Fibroblast of lung (primary cell): ENCODE data around the gene KCNK10. TPM values are rescaled to one million over a fixed set of nuclear protein-coding genes. Genes with fewer than 3 reads are reported as not detected.

ENCODE experiments used
- DNase-seq, 2 donors: peaks; one replicate each; pipeline versions ENCODE4 v3.0.0 to v3.0.0-alpha.2; 2010; ENCODE audit warnings: low read depth in 2 of 2
- H2AFZ ChIP-seq: 2 replicates; pipeline ENCODE4 v1.5.1; 2012; ENCODE audit warnings: low read length, control low read depth, inconsistent platforms
- H3K27ac ChIP-seq: 2 replicates; pipeline ENCODE4 v1.5.1; 2011; ENCODE audit warnings: low read length, control low read depth; ENCODE audit not compliant: insufficient read depth
- H3K27me3 ChIP-seq: 2 replicates; pipeline ENCODE4 v1.5.1; 2011; ENCODE audit warnings: mild to moderate bottlenecking, low read length; ENCODE audit not compliant: control insufficient read depth, insufficient read depth
- H3K36me3 ChIP-seq: 2 replicates; pipeline ENCODE4 v1.5.1; 2011; ENCODE audit warnings: low read length; ENCODE audit not compliant: control insufficient read depth, insufficient read depth
- H3K4me1 ChIP-seq: 2 replicates; pipeline ENCODE4 v1.5.1; 2011; ENCODE audit warnings: low read length; ENCODE audit not compliant: control insufficient read depth, insufficient read depth; ENCODE audit errors: extremely low read depth
- H3K4me2 ChIP-seq: 2 replicates; pipeline ENCODE4 v1.5.1; 2011; ENCODE audit warnings: low read length, control low read depth; ENCODE audit not compliant: insufficient read depth; ENCODE audit errors: extremely low read depth
- H3K4me3 ChIP-seq, 4 experiments: fragments of 200-600 bp in 1 of 4; sonication (generic) in 1 of 4; replicated peaks in 1 of 4; 2 replicates each; pipeline ENCODE4 v1.5.1; 2011 to 2016; ENCODE audit warnings: low read length in 4 of 4, low read depth in 3 of 4, mild to moderate bottlenecking in 3 of 4, control low read depth in 2 of 4, inconsistent platforms in 1 of 4, mixed read lengths in 1 of 4; ENCODE audit not compliant: insufficient read depth in 1 of 4; ENCODE audit errors: control extremely low read depth in 1 of 4
- H3K79me2 ChIP-seq: 2 replicates; pipeline ENCODE4 v1.5.1; 2012; ENCODE audit warnings: mild to moderate bottlenecking, low read length, inconsistent platforms; ENCODE audit not compliant: control insufficient read depth, insufficient read depth
- H3K9ac ChIP-seq: 2 replicates; pipeline ENCODE4 v1.5.1; 2011; ENCODE audit warnings: mild to moderate bottlenecking, low read length, control low read depth; ENCODE audit not compliant: insufficient read depth
- H3K9me3 ChIP-seq: 2 replicates; pipeline ENCODE4 v1.5.1; 2012; ENCODE audit warnings: low read depth, low read length; ENCODE audit not compliant: control insufficient read depth, insufficient read depth
- H4K20me1 ChIP-seq: 2 replicates; pipeline ENCODE4 v1.5.1; 2011; ENCODE audit warnings: low read length; ENCODE audit not compliant: control insufficient read depth, insufficient read depth; ENCODE audit errors: extremely low read depth
- CTCF ChIP-seq, 2 donors: IDR thresholded peaks in 1 of 2; conservative IDR thresholded peaks in 1 of 2; 1 replicate in 1 of 2; 2 replicates in 1 of 2; pipeline ENCODE4 v1.5.1; 2011 to 2012; ENCODE audit warnings: low read length in 2 of 2, control low read depth in 1 of 2, inconsistent platforms in 1 of 2, low read depth in 1 of 2, mild to moderate bottlenecking in 1 of 2
- EZH2 ChIP-seq: IDR thresholded peaks from 2 replicates; pipeline ENCODE4 v1.5.1; 2012; ENCODE audit warnings: low read length, control low read depth, mild to moderate bottlenecking; ENCODE audit errors: missing control alignments
- polyA plus RNA-seq, 2 donors: library from polyadenylated mRNA; depleted of rRNA in 1 of 2; stranded (reverse) in 1 of 2; unstranded in 1 of 2; fragments of >200 nt; gene quantifications; 2 replicates each; pipeline ENCODE4 v1.2.1, GENCODE V29; 2011 to 2012; ENCODE audit warnings: missing spikeins in 1 of 2
- total RNA-seq: library from RNA; depleted of rRNA; stranded (reverse); fragments of >200 nt; gene quantifications from 2 replicates; pipeline ENCODE4 v1.2.1, GENCODE V29; 2014

Gene KCNK10
- total and polyA plus RNA-seq, 2 donors (not counting 1 experiment from before 2014, with no cell fraction given), result not detected

- Histone ChIP-seq H3K27ac (no peak overlapping the region), H4K20me1 (no peaks in the 10 kb centered on the region), H3K9me3 (no peaks in the 10 kb centered on the region), H3K36me3 (no peaks in the 10 kb centered on the region), H3K4me3 (no peak overlapping the region), H3K9ac (no peak overlapping the region), H3K4me1 (no peaks in the 10 kb centered on the region), H3K4me2 (no peak overlapping the region), H2AFZ (no peak overlapping the region), H3K27me3 (peaks cover 20% of the 10 kb centered on the region), H3K79me2 (no peaks in the 10 kb centered on the region)
- no peak for DNase-seq
- TF ChIP-seq CTCF (conservative IDR thresholded peaks at IDR 0.05 in 1 of 2, IDR thresholded peaks at IDR 0.05 in 1 of 2; ENCODE audit: low read depth in 1 of 2, low read length in 2 of 2) (no peak), EZH2 (no peak)
Measured at GRCh38 chr14:88318406-88318805, 4.7 kb downstream of the KCNK10 start.

- DNase-seq, result no peak
- Histone ChIP-seq H3K9ac (no peak overlapping the region), H3K79me2 (no peaks in the 10 kb centered on the region), H4K20me1 (no peaks in the 10 kb centered on the region), H3K36me3 (no peaks in the 10 kb centered on the region), H3K27me3 (peaks cover 5% of the 10 kb centered on the region), H3K27ac (no peak overlapping the region), H3K4me1 (no peaks in the 10 kb centered on the region), H3K4me2 (no peak overlapping the region), H3K9me3 (no peaks in the 10 kb centered on the region), H3K4me3 (no peak overlapping the region), H2AFZ (no peak overlapping the region)
- TF ChIP-seq EZH2 (no peak), CTCF (conservative IDR thresholded peaks at IDR 0.05 in 1 of 2, IDR thresholded peaks at IDR 0.05 in 1 of 2; ENCODE audit: low read depth in 1 of 2, low read length in 2 of 2) (no peak)
Measured at GRCh38 chr14:88316521-88316920, 6.5 kb downstream of the KCNK10 start.

- H3K9ac ChIP-seq, result no peak overlapping the region
- H3K79me2 ChIP-seq, result no peaks in the 10 kb centered on the region
- H3K27ac ChIP-seq, result no peak overlapping the region
- H2AFZ ChIP-seq, result no peak overlapping the region
- DNase-seq, result no peak
- no peak overlapping the region for H3K4me3 ChIP-seq
- no peak overlapping the region for H3K4me2 ChIP-seq
- no peaks in the 10 kb centered on the region for H4K20me1 ChIP-seq
- H3K36me3 ChIP-seq, result no peaks in the 10 kb centered on the region
- TF ChIP-seq CTCF (conservative IDR thresholded peaks at IDR 0.05 in 1 of 2, IDR thresholded peaks at IDR 0.05 in 1 of 2; ENCODE audit: low read depth in 1 of 2, low read length in 2 of 2) (no peak), EZH2 (no peak)
- H3K27me3 ChIP-seq, result no peaks in the 10 kb centered on the region
- H3K4me1 ChIP-seq, result no peaks in the 10 kb centered on the region
- no peaks in the 10 kb centered on the region for H3K9me3 ChIP-seq
Measured at GRCh38 chr14:88312257-88312656, 10.8 kb downstream of the KCNK10 start.
